Ishikawa (cell line): ENCODE data around the gene FEZF2.

Source experiments
- CEBPB ChIP-seq: IDR thresholded peaks from 2 replicates; pipeline ENCODE4 v1.6.1; 2012
- EP300 ChIP-seq: IDR thresholded peaks from 2 replicates; pipeline ENCODE4 v1.6.1; 2012; ENCODE audit warnings: borderline replicate concordance
- NFIC ChIP-seq: IDR thresholded peaks from 2 replicates; pipeline ENCODE4 v1.6.1; 2012
- RAD21 ChIP-seq: IDR thresholded peaks from 2 replicates; pipeline ENCODE4 v1.6.1; 2012; ENCODE audit warnings: low read depth
- REST ChIP-seq: IDR thresholded peaks from 2 replicates; pipeline ENCODE4 v1.6.1; 2012; ENCODE audit warnings: low read depth, mild to moderate bottlenecking
- TAF1 ChIP-seq: IDR thresholded peaks from 2 replicates; pipeline ENCODE4 v1.6.1; 2012; ENCODE audit warnings: low read depth, mild to moderate bottlenecking

DNA sequence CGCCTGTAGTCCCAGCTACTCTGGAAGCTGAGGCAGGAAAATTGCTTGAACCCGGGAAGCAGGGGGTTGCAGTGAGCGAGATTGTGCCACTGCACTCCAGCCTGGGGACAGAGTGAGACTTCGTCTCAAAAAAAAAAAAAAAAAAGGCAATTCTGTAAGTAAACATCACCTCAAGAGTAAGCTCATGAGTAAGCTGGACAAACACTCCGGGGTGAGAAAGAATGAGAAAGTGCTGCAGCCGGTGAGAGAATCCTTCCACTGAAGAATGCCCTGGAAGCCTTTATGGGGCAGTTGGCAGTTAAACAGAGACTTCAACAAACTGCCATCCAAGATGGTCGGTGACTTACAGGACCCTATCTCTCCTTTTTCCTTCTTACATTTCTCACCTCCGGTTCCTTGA lies 47.5 kb downstream of the FEZF2 start:
- TF ChIP-seq REST = no peak
- no peak for TF ChIP-seq RAD21
- no peak for TF ChIP-seq TAF1
- TF ChIP-seq NFIC = no peak
- no peak for TF ChIP-seq CEBPB
- TF ChIP-seq EP300 = no peak
